Left lung (tissue), 10 donors: Measurements from ENCODE around the gene GLIS2. TPM values are rescaled to one million over a fixed set of nuclear protein-coding genes. Genes with fewer than 3 reads are reported as not detected.

Experiments
- ATAC-seq: fragments of 200-7000 bp; cut with Tn5 transposase; one replicate; pipeline ENCODE4 v1.9.1; 2020; ENCODE audit warnings: moderate library complexity
- DNase-seq, 4 donors: peaks; one replicate each; pipeline ENCODE4 v3.0.0-alpha.2; 2013 to 2020
- H3K27ac ChIP-seq, 2 donors: fragments of 200-600 bp; sonication (generic) in 1 of 2; one replicate each; pipeline versions ENCODE4 v1.5.0 to v1.8.0; 2020 to 2021
- H3K27me3 ChIP-seq, 2 donors: fragments of 200-600 bp; sonication (generic) in 1 of 2; one replicate each; pipeline versions ENCODE4 v1.5.0 to v1.8.0; 2020 to 2021
- H3K36me3 ChIP-seq, 2 donors: fragments of 200-600 bp; sonication (generic) in 1 of 2; one replicate each; pipeline versions ENCODE4 v1.5.0 to v1.8.0; 2020 to 2021
- H3K4me1 ChIP-seq, 2 donors: fragments of 200-600 bp; one replicate each; pipeline ENCODE4 v1.8.0; 2021
- H3K4me3 ChIP-seq, 2 donors: fragments of 200-600 bp; sonication (generic) in 1 of 2; one replicate each; pipeline versions ENCODE4 v1.5.0 to v1.8.0; 2020 to 2021; ENCODE audit warnings: mild to moderate bottlenecking in 1 of 2
- H3K9me3 ChIP-seq, 2 donors: fragments of 200-600 bp; sonication (generic) in 1 of 2; one replicate each; pipeline versions ENCODE4 v1.5.0 to v1.8.0; 2020 to 2021
- intact Hi-C, 2 donors: fragments of 100-400 bp; cut with DNase I; formaldehyde crosslinking; loops; one replicate each; pipeline versions ENCODE4 v1.11.2 to v1.14.2; 2022
- polyA plus RNA-seq, 6 donors: library from polyadenylated mRNA; unstranded; fragments of 120-200 nt; gene quantifications; one replicate each; pipeline ENCODE4 v1.2.1, GENCODE V29; 2013; ENCODE audit not compliant: insufficient read length in 6 of 6
- total RNA-seq, 2 donors: library from RNA; stranded (reverse); fragmentation: NEBNext Ultra II Directional; extraction: Animal tissue kit (Norgen Biotek cat#: 25700); gene quantifications; one replicate each; pipeline ENCODE4 v1.2.1, GENCODE V29; 2021
- TF ChIP-seq, protein P1 (sequence below), 2 donors: fragments of 200-600 bp; sonication (generic) in 1 of 2; IDR thresholded peaks; one replicate each; pipeline versions ENCODE4 v1.5.0 to v1.8.0; 2021; ENCODE audit warnings: antibody characterized with exemption in 2 of 2
- donor health status: DM: no; HTN: yes; CAD: no.
- donor health status: DM: no; HTN: no; CAD: no.

Gene GLIS2
- total and polyA plus RNA-seq, 8 donors = 17.2 to 31.0 (median 25.3) TPM

DNA sequence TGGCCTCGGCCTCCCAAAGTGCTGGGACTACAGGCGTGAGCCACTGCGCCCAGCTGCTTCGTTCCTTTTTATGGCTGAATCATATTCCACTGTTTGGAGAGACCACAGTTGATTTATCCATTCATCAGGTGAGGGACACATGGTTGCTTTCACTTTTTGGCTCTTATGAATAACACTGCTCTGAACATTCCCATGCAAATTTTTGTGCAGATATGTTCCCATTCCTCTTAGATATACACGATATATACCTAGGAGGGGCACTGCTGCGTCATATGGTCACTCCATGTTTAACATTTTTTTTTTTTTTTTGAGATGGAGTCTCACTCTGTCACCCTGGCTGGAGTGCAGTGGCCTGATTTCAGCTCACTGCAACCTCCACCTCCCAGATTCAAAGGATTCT is 13.9 kb upstream of the GLIS2 start:
- DNase-seq (no peak), ATAC-seq (no peak)
- Histone ChIP-seq H3K27ac (no peak overlapping the region), H3K4me3 (no peak overlapping the region), H3K9me3 (no peaks in the 10 kb centered on the region), H3K36me3 (peaks cover 0 to 16% of the 10 kb centered on the region in 2 donors), H3K4me1 (peaks cover 18 to 36% of the 10 kb centered on the region in 2 donors), H3K27me3 (no peaks in the 10 kb centered on the region)
- intact Hi-C loops = no loop called here
- TF ChIP-seq, protein P1, sequence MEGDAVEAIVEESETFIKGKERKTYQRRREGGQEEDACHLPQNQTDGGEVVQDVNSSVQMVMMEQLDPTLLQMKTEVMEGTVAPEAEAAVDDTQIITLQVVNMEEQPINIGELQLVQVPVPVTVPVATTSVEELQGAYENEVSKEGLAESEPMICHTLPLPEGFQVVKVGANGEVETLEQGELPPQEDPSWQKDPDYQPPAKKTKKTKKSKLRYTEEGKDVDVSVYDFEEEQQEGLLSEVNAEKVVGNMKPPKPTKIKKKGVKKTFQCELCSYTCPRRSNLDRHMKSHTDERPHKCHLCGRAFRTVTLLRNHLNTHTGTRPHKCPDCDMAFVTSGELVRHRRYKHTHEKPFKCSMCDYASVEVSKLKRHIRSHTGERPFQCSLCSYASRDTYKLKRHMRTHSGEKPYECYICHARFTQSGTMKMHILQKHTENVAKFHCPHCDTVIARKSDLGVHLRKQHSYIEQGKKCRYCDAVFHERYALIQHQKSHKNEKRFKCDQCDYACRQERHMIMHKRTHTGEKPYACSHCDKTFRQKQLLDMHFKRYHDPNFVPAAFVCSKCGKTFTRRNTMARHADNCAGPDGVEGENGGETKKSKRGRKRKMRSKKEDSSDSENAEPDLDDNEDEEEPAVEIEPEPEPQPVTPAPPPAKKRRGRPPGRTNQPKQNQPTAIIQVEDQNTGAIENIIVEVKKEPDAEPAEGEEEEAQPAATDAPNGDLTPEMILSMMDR (IDR thresholded peaks at IDR 0.05) = no peak

DNA sequence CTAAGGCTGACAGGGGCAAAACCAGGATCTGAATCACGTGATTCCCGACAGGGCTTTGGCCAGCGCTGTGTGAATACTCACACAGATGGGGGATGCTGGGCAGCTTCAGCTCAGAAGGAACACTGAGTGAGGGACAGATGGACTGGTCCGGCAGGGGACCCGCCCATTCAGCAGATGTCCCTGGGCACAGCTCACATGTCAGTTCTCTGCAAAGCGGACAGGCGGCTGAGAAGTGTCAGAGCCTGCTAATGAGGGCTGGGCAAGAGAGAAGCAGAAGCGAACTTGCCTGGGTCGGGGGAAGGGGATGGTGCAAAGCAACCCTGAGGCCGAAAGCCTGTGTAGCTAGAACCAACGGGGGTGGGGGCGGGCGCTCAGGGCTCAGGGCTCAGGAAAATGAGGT is 11.9 kb upstream of the GLIS2 start:
- Histone ChIP-seq H3K36me3 (peaks cover 0 to 16% of the 10 kb centered on the region in 2 donors), H3K4me1 (peaks cover 12 to 31% of the 10 kb centered on the region in 2 donors), H3K27me3 (no peaks in the 10 kb centered on the region), H3K9me3 (no peaks in the 10 kb centered on the region), H3K4me3 (no peak overlapping the region), H3K27ac (no peak overlapping the region)
- TF ChIP-seq, protein P1 (IDR thresholded peaks at IDR 0.05) = no peak
- intact Hi-C loops = no loop called here
- no peak for DNase-seq
- ATAC-seq = no peak

DNA sequence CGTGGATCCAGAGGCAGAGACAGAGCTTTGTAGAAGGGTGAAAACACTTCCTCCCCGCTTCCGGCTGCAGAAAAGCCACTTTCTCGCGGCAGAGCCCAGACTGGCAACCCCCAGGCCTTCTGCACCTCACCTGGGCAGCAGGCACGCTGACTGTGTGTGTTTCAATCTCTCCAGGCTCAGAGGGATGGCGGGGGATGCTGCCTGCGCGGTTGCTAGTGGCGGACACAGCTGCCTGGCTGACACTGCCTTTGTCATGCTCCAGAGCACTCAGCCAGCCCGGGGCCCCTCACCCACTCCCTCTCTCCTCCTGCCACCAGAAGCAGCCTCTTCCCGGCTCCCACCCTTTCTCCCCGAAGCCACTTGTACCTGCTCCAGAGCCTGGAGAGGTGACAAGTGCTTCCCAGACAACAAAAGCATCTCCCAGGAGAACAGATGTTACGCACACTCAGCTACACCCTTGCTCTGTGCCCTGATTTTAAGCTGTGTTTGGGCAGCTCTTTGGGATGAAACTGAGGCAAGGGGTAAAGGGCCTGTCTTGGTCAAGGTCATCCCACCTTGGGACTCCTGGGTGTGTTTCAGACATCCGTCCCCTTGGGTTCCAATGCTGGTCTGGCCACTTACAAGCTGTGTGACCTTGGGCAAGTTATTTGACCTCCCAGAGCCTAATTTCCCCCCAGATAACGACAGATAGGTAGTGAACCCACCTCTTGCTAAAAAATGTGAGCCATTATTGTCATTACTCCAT is 9.2 kb upstream of the GLIS2 start:
- H3K9me3 ChIP-seq = no peaks in the 10 kb centered on the region
- intact Hi-C loops = no loop called here
- ATAC-seq = peak; percentile 4
- TF ChIP-seq, protein P1 (IDR thresholded peaks at IDR 0.05) = no peak
- H3K4me3 ChIP-seq = peak overlapping the region; percentile 37 to 69
- peaks cover 0 to 10% of the 10 kb centered on the region in 2 donors for H3K36me3 ChIP-seq
- no peaks in the 10 kb centered on the region for H3K27me3 ChIP-seq
- DNase-seq = peak in 1 of 4 donors; percentile 78
- peak overlapping the region; percentile 76 to 81 for H3K27ac ChIP-seq
- peaks cover 5 to 25% of the 10 kb centered on the region in 2 donors for H3K4me1 ChIP-seq

DNA sequence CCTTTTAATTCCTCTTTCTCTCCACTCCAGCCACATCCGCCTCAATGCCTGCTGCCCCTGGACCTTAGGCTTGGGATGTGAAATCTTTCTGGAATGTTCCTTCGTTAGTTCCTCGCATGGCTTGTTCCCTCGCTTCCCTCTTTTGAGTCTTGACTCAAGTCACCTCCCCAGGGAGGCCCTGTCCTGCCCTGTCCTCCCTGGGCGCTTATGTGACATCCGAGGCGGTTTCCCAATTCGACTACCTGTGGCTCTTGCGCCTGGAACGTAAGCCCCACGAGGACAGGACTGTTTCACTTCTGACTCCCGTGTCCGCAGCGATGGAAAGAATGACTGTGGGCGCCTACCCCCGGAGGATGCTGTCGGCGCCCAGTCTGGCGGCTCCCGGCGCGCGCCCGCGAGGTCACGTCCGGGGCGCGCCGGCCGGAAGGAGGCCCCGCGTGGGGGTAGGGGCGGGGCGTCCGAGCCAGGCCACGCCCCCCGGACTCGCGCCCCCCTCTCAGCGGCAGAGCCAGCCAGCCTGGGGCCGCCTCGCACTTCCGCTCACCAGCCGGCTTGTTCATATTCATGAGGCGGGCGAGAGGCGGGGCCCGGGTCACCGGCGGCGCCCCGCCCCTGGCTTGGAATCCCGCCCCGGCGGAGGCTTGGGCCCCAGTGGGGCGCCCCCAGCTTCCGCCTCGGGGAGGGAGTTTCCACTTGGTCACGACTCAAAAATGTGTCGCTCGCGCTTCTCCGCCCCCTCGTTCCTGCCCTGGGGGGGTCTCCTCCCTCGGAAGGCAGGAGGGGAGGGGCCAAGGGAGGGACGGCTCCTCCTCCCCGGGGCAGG is 8.4 kb upstream of the GLIS2 start:
- peak; percentile 86 to 99 (median 96) for DNase-seq

More for the DNA sequence above, 8.4 kb upstream of the GLIS2 start:
- H3K27me3 ChIP-seq = no peaks in the 10 kb centered on the region
- TF ChIP-seq, protein P1 (IDR thresholded peaks at IDR 0.05) = no peak
- H3K4me1 ChIP-seq = peaks cover 5 to 25% of the 10 kb centered on the region in 2 donors
- intact Hi-C loops = no loop called here
- peak overlapping the region; percentile 37 to 69 for H3K4me3 ChIP-seq
- peak; percentile 95 for ATAC-seq
- H3K27ac ChIP-seq = peak overlapping the region; percentile 76 to 81
- H3K36me3 ChIP-seq = peaks cover 0 to 8% of the 10 kb centered on the region in 2 donors
- H3K9me3 ChIP-seq = no peaks in the 10 kb centered on the region
